ENCODE data around the gene FOCAD. TPM values are rescaled to one million over a fixed set of nuclear protein-coding genes. Genes with fewer than 3 reads are reported as not detected.

FOCAD gene
- total RNA-seq, 1 experiment from 2014 or later = 43.3 TPM

- Histone ChIP-seq H3K4ac (ENCODE audit: low read depth, low read length) (no peak overlapping the region), H3K23ac (ENCODE audit: insufficient read length, low read depth, low read length) (no peak overlapping the region), H3K79me2 (ENCODE audit: insufficient read depth, low read length) (0 out of 2 replicates have a peak, but pooled peaks cover 4% of the 10 kb centered on the region), H4K8ac (replicated peaks; ENCODE audit: insufficient read length, low read depth, low read length) (no peak overlapping the region), H2AFZ (ENCODE audit: low read length) (no peak overlapping the region), H3K23me2 (ENCODE audit: insufficient read length, low read depth, low read length, poor library complexity, severe bottlenecking) (no peaks in the 10 kb centered on the region), H2BK5ac (ENCODE audit: insufficient read length, low read length) (no peak overlapping the region), H3K56ac (ENCODE audit: insufficient read length, low read depth, low read length) (no peak overlapping the region), H2BK120ac (ENCODE audit: low read depth, low read length, poor library complexity, severe bottlenecking) (no peak overlapping the region), H3K18ac (ENCODE audit: insufficient read length, low read depth, low read length) (no peak overlapping the region), H3K27me3 (ENCODE audit: insufficient read depth, low read length) (no peaks in the 10 kb centered on the region), H3K4me2 (ENCODE audit: insufficient read depth, insufficient read length, low read length) (no peak overlapping the region), H2BK20ac (ENCODE audit: low read depth, low read length, poor library complexity, severe bottlenecking) (no peak overlapping the region), H4K5ac (ENCODE audit: insufficient read length, low read depth, low read length) (no peak overlapping the region), H2BK12ac (ENCODE audit: insufficient read length, low read depth, low read length) (no peak overlapping the region), H3K9ac (ENCODE audit: extremely low read depth, insufficient read length, low read length) (no peak overlapping the region), H4K20me1 (ENCODE audit: control insufficient read depth, insufficient read depth, insufficient read length) (no peaks in the 10 kb centered on the region), H2AK5ac (ENCODE audit: insufficient read length, low read length) (no peak overlapping the region), H3K9me3 (ENCODE audit: control insufficient read depth, low read depth, low read length) (no peaks in the 10 kb centered on the region), H2BK15ac (ENCODE audit: low read depth, low read length) (no peak overlapping the region), H3K79me1 (ENCODE audit: insufficient read depth, low read depth, low read length, poor library complexity, severe bottlenecking) (peaks cover 3% of the 10 kb centered on the region), H4K91ac (ENCODE audit: insufficient read length, low read depth, low read length) (no peak overlapping the region), H3T11ph (ENCODE audit: low read length) (no peak overlapping the region), H3K4me1 (ENCODE audit: insufficient read depth, low read length) (no peaks in the 10 kb centered on the region; the same call in 1 of the 2 replicates), H3K14ac (ENCODE audit: insufficient read depth, low read length) (no peak overlapping the region), H3K27ac (ENCODE audit: insufficient read length, low read depth, low read length) (no peak overlapping the region)
- Mint-ChIP-seq H3K27me3 (ENCODE audit: low read depth) (no peaks in the 10 kb centered on the region), H3K9me3 (no peaks in the 10 kb centered on the region), H3K4me1 (peaks cover 17 to 26% of the 10 kb centered on the region in 2 experiments), H3K4me3 (no peak overlapping the region), H3K27ac (no peak overlapping the region), H3K36me3 (ENCODE audit: insufficient read depth in 1 of 3, low read depth in 3 of 3) (no peaks in the 10 kb centered on the region)
- no peak for TF ChIP-seq CTCF (conservative IDR thresholded peaks at IDR 0.05)
- no peak for DNase-seq
These were observed 14.7 kb downstream of the FOCAD start for GRCh38 chr9:20698782-20699181.
